WI38 (cell line): ENCODE results near the gene CEBPZ.

Experiments
- H3K4me3 ChIP-seq: 2 replicates; pipeline ENCODE4 v1.5.1; 2011; ENCODE audit warnings: low read depth, mild to moderate bottlenecking, control low read depth, low read length
- CTCF ChIP-seq: IDR thresholded peaks from 2 replicates; pipeline ENCODE4 v1.5.1; 2012; ENCODE audit warnings: low read depth, mild to moderate bottlenecking, control low read depth, low read length

Gene CEBPZ

GRCh38 chr2:37173741-37174140 lies 57.7 kb downstream of the CEBPZ start:
- TF ChIP-seq CTCF = no peak
- no peak overlapping the region for H3K4me3 ChIP-seq

GRCh38 chr2:37171624-37171950 lies 59.8 kb downstream of the CEBPZ start:
- no peak overlapping the region for H3K4me3 ChIP-seq
- TF ChIP-seq CTCF = no peak

GRCh38 chr2:37168217-37168981 lies 63.0 kb downstream of the CEBPZ start:
- no peak overlapping the region for H3K4me3 ChIP-seq
- peak; percentile 61 for TF ChIP-seq CTCF

GRCh38 chr2:37167636-37168180 lies 63.7 kb downstream of the CEBPZ start:
- no peak overlapping the region for H3K4me3 ChIP-seq
- no peak for TF ChIP-seq CTCF

GRCh38 chr2:37164757-37165156 lies 66.6 kb downstream of the CEBPZ start:
- no peak for TF ChIP-seq CTCF
- no peak overlapping the region for H3K4me3 ChIP-seq

GRCh38 chr2:37156857-37157714 lies 74.3 kb downstream of the CEBPZ start, which contains the start of gene EIF2AK2:
Gene EIF2AK2 (minus strand): TSS chr2:37156980. CDS start chr2:37147806, 9,174 bp downstream.
- TF ChIP-seq CTCF = no peak
- H3K4me3 ChIP-seq = peak within 1 kb of the TSS; percentile 91
